K562 (cell line): ENCODE measurements around the gene AGPAT3. TPM values are rescaled to one million over a fixed set of nuclear protein-coding genes. Genes with fewer than 3 reads are reported as not detected.
A peak's percentile ranks its signal among the peaks of the same experiment; 100 is the strongest.

Experiments
- BCOR ChIP-seq: fragments of 450-650 bp; IDR thresholded peaks from 2 replicates; pipeline ENCODE4 v1.6.1; 2016
- BRD4 ChIP-seq: fragments of 200-600 bp; sonication (generic); IDR thresholded peaks from 2 replicates; pipeline ENCODE4 v1.6.1; 2017; ENCODE audit warnings: inconsistent platforms
- C11orf30 ChIP-seq: fragments of 450-650 bp; IDR thresholded peaks from 2 replicates; pipeline ENCODE4 v1.6.1; 2016; ENCODE audit warnings: low read depth, mild to moderate bottlenecking
- CHD7 ChIP-seq: fragments of 200-600 bp; sonication (generic); IDR thresholded peaks from one replicate; pipeline ENCODE4 v1.6.1; 2012; ENCODE audit warnings: mild to moderate bottlenecking, low read depth, low read length, inconsistent platforms
- E2F4 ChIP-seq: sonication (generic); formaldehyde crosslinking; IDR thresholded peaks from 2 replicates; pipeline ENCODE4 v1.8.0; 2022; ENCODE audit warnings: mild to moderate bottlenecking, low read depth, missing genetic modification reagents
- L3MBTL2 ChIP-seq: fragments of 450-650 bp; IDR thresholded peaks from 2 replicates; pipeline ENCODE4 v1.6.1; 2016; ENCODE audit warnings: mild to moderate bottlenecking, moderate library complexity
- NONO ChIP-seq, 2 experiments: fragments of 200-400 bp in 1 of 2; fragments of 450-650 bp in 1 of 2; formaldehyde crosslinking in 1 of 2; IDR thresholded peaks; 2 replicates each; pipeline ENCODE4 v1.6.1; 2017; ENCODE audit warnings: low read depth in 2 of 2, mild to moderate bottlenecking in 2 of 2, moderate library complexity in 2 of 2, low read length in 1 of 2
- ZMIZ1 ChIP-seq, 2 experiments: fragments of 150-350 bp in 1 of 2; IDR thresholded peaks; 2 replicates each; pipeline ENCODE4 v1.6.1; 2012 to 2016; ENCODE audit warnings: low read depth in 2 of 2, low read length in 2 of 2, mild to moderate bottlenecking in 1 of 2, moderate library complexity in 1 of 2
- ZNF175 ChIP-seq: fragments of 200-800 bp; sonication (Bioruptor generic); IDR thresholded peaks from 2 replicates; pipeline ENCODE4 v1.6.1; 2016; ENCODE audit warnings: low read depth, mild to moderate bottlenecking, missing genetic modification characterization, missing compliant biosample characterization
- ZNF41 ChIP-seq: fragments of 250-450 bp; sonication (Bioruptor Pico); conservative IDR thresholded peaks from 2 replicates; pipeline ENCODE4 v1.4.0; 2020; ENCODE audit warnings: mild to moderate bottlenecking
- polyA plus RNA-seq, 8 experiments: library from polyadenylated mRNA; depleted of rRNA in 4 of 8; stranded (reverse) in 5 of 8; unstranded in 3 of 8; fragments of >200 nt; fragmentation: Nextera tagmentation in 2 of 8; fragmentation: Illumina TruSeq in 1 of 8; extraction: Ambion mirVana in 2 of 8; extraction: Trizol in 1 of 8; gene quantifications; 2 replicates each; pipeline versions ENCODE4 v1.2.1 to v1.2.3, GENCODE V29; 2011 to 2014; ENCODE audit warnings: inconsistent platforms in 1 of 8, missing spikeins in 1 of 8
- total RNA-seq, 7 experiments: library from RNA; depleted of rRNA in 6 of 7; stranded (reverse); fragments of >200 nt in 6 of 7; fragmentation: Illumina TruSeq in 2 of 7; extraction: Trizol in 2 of 7; gene quantifications; 2 replicates each; pipeline versions ENCODE4 v1.2.1 to v1.2.3, GENCODE V29; 2011 to 2021; ENCODE audit warnings: low replicate concordance in 1 of 7

AGPAT3 gene
- total and polyA plus RNA-seq, 9 of the 15 experiments (the other 6 are each of a cell fraction or from before 2014, with no cell fraction given): 1.5 to 88.4 (median 35.7) TPM

GRCh38 chr21:43884012-43884860, 19.2 kb downstream of the AGPAT3 start (continued):
- no peak for TF ChIP-seq E2F4 (CRISPR knock-in tag)
- TF ChIP-seq ZNF175 (CRISPR knock-in tag): 0 out of 2 replicates have a peak, but pooled peaks have one; percentile 37
- no peak; a peak in 1 of 4 replicates for TF ChIP-seq NONO (IDR thresholded peaks at IDR 0.05; ENCODE audit: low read depth in 2 of 2, low read length in 1 of 2)
- no peak for TF ChIP-seq ZNF41 (CRISPR knock-in tag)
- peak; percentile 18; the same call in 1 of the 2 replicates for TF ChIP-seq BCOR
- peak in 1 of 2 experiments; percentile 84; a peak in 2 of 4 replicates for TF ChIP-seq ZMIZ1 (IDR thresholded peaks at IDR 0.05; ENCODE audit: low read depth in 2 of 2, low read length in 2 of 2)
- TF ChIP-seq CHD7: no peak
- TF ChIP-seq C11orf30: peak; percentile 66; the same call in 1 of the 2 replicates
- TF ChIP-seq BRD4: peak; percentile 68; the same call in 1 of the 2 replicates
- peak; percentile 73 for TF ChIP-seq L3MBTL2
